Measurements from ENCODE around the gene UBE2E3.

Gene UBE2E3

GRCh38 chr2:180992994-180993393 is 12.6 kb downstream of the UBE2E3 start:
- Histone ChIP-seq H3K4me1 (ENCODE audit: insufficient read depth, low read length) (peaks cover 17% of the 10 kb centered on the region), H3K9ac (ENCODE audit: low read depth, low read length) (no peak overlapping the region), H3K4me3 (ENCODE audit: low read length) (no peak overlapping the region), H3K9me3 (ENCODE audit: insufficient read depth, low read depth, low read length) (no peaks in the 10 kb centered on the region), H3K36me3 (ENCODE audit: insufficient read depth, low read length) (peaks cover 18% of the 10 kb centered on the region), H3K27ac (ENCODE audit: low read depth, low read length) (no peak overlapping the region), H3K27me3 (ENCODE audit: insufficient read depth, low read length) (no peaks in the 10 kb centered on the region)
- 95% methylated on average over 2 of the region's 2 CpGs for WGBS

DNA sequence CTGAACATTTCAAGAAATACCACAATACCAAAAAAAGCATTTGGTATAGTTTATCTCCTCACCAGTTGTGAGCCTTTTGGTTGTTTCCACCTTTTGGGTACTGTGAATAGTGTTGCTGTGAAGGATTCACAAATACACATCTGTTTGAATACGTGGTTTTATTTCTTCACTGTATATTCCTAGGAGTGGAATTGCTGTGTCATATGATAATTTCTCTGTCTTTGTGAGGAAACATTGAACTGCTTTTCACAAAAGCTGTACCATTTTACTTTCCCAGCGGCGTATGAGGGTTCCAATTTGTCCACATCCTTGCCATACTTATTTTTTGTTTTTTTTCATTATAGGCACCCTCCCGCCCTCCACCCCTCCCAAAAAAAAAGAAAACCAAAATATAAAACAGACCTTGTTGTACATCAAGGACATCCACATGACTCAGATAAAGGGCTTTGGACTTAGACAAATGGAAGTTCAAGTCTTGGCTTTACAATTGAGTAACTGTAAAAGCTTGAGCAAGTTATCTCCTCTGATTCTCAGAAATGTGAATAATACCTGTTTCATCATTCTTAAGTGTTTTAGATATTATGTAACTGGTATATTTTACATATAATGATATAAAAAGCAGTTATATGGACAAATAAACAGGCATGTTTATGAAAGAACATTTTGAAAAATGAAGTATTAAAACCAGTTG is 19.0 kb downstream of the UBE2E3 start:
- no peak overlapping the region for H3K27ac ChIP-seq (ENCODE audit: low read depth, low read length)
- no peaks in the 10 kb centered on the region for H3K27me3 ChIP-seq (ENCODE audit: insufficient read depth, low read length)
- 98% methylated on average over 4 of the region's 4 CpGs for WGBS
- no peaks in the 10 kb centered on the region for H3K9me3 ChIP-seq (ENCODE audit: insufficient read depth, low read depth, low read length)
- H3K4me1 ChIP-seq (ENCODE audit: insufficient read depth, low read length): peaks cover 38% of the 10 kb centered on the region
- no peak overlapping the region for H3K4me3 ChIP-seq (ENCODE audit: low read length)
- peaks cover 3% of the 10 kb centered on the region; the same call in 1 of the 2 replicates for H3K36me3 ChIP-seq (ENCODE audit: insufficient read depth, low read length)
- H3K9ac ChIP-seq (ENCODE audit: low read depth, low read length): no peak overlapping the region

DNA sequence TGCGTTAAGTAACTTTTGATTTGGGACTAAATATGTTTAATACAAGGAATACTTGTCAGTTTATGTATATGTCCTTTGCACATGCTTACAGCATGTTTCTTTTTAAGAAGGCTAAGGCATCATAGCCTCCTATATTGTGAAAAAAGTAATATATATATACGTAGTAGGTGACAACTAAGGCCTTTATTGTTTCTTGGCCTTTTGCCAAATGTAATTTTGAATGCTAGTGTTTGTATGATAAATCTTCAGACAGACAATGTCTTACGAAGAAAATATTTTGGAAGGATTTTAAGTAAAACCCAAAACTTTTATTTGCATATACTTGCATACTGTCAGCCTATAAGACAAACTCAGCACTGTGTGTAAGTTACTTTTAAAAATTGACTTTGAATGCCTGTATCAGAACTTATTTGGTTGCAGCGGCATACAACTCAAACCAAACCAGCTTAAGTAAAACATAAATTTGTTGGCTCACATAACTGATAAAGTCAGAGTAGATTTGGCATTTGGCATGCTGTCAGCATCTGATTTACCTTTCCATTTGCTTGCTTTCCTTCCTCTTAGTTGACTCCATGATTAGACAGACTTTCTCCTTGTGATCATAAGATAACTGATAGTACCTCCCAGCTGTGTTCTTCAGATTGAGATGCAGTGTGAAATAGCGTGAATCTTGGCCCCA is 24.4 kb downstream of the UBE2E3 start:
- Histone ChIP-seq H3K36me3 (ENCODE audit: insufficient read depth, low read length) (peaks cover 3% of the 10 kb centered on the region; the same call in 1 of the 2 replicates), H3K9me3 (ENCODE audit: insufficient read depth, low read depth, low read length) (no peaks in the 10 kb centered on the region), H3K4me3 (ENCODE audit: low read length) (no peak overlapping the region), H3K27ac (ENCODE audit: low read depth, low read length) (no peak overlapping the region), H3K4me1 (ENCODE audit: insufficient read depth, low read length) (peaks cover 24% of the 10 kb centered on the region), H3K27me3 (ENCODE audit: insufficient read depth, low read length) (no peaks in the 10 kb centered on the region), H3K9ac (ENCODE audit: low read depth, low read length) (no peak overlapping the region)
- WGBS: 96% methylated on average over 5 of the region's 5 CpGs

GRCh38 chr2:181005326-181005655 is 24.9 kb downstream of the UBE2E3 start:
- no peak overlapping the region for H3K4me3 ChIP-seq (ENCODE audit: low read length)
- H3K36me3 ChIP-seq (ENCODE audit: insufficient read depth, low read length): peaks cover 3% of the 10 kb centered on the region; the same call in 1 of the 2 replicates
- H3K27me3 ChIP-seq (ENCODE audit: insufficient read depth, low read length): no peaks in the 10 kb centered on the region
- no peaks in the 10 kb centered on the region for H3K9me3 ChIP-seq (ENCODE audit: insufficient read depth, low read depth, low read length)
- H3K27ac ChIP-seq (ENCODE audit: low read depth, low read length): no peak overlapping the region
- peaks cover 28% of the 10 kb centered on the region for H3K4me1 ChIP-seq (ENCODE audit: insufficient read depth, low read length)
- H3K9ac ChIP-seq (ENCODE audit: low read depth, low read length): no peak overlapping the region

DNA sequence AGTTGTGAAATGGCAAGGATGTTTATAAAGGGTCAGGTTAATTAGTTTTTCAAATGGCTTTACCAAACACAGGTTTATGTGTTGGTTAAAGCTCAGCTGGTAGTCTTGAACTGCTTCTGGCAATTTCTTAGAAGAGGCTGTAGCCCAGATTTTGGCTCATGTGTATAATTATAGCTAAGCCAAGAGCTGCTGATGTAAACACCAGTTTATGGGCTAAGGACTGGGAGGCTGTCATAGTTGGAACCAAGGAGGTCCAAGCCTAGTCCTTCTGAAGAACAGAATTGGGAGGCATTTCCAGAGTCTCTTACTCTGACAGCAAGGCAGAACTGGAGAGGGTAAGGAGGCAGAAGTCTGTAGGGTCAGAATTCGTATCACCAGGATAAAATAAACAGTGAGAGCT is 25.4 kb downstream of the UBE2E3 start:
- WGBS: 100% methylated on average over 1 of the region's 1 CpG
- H3K27ac ChIP-seq (ENCODE audit: low read depth, low read length): no peak overlapping the region
- no peaks in the 10 kb centered on the region for H3K9me3 ChIP-seq (ENCODE audit: insufficient read depth, low read depth, low read length)
- H3K4me1 ChIP-seq (ENCODE audit: insufficient read depth, low read length): peaks cover 31% of the 10 kb centered on the region
- no peaks in the 10 kb centered on the region for H3K27me3 ChIP-seq (ENCODE audit: insufficient read depth, low read length)
- peaks cover 3% of the 10 kb centered on the region; the same call in 1 of the 2 replicates for H3K36me3 ChIP-seq (ENCODE audit: insufficient read depth, low read length)
- H3K4me3 ChIP-seq (ENCODE audit: low read length): no peak overlapping the region
- H3K9ac ChIP-seq (ENCODE audit: low read depth, low read length): no peak overlapping the region

GRCh38 chr2:181007086-181007837 is 26.9 kb downstream of the UBE2E3 start:
- Histone ChIP-seq H3K27me3 (ENCODE audit: insufficient read depth, low read length) (no peaks in the 10 kb centered on the region), H3K9ac (ENCODE audit: low read depth, low read length) (no peak overlapping the region), H3K4me1 (ENCODE audit: insufficient read depth, low read length) (peaks cover 16% of the 10 kb centered on the region; the same call in 1 of the 2 replicates), H3K9me3 (ENCODE audit: insufficient read depth, low read depth, low read length) (no peaks in the 10 kb centered on the region), H3K36me3 (ENCODE audit: insufficient read depth, low read length) (peaks cover 3% of the 10 kb centered on the region; the same call in 1 of the 2 replicates), H3K4me3 (ENCODE audit: low read length) (no peak overlapping the region), H3K27ac (ENCODE audit: low read depth, low read length) (no peak overlapping the region)
- 67% methylated on average over 1 of the region's 4 CpGs for WGBS

DNA sequence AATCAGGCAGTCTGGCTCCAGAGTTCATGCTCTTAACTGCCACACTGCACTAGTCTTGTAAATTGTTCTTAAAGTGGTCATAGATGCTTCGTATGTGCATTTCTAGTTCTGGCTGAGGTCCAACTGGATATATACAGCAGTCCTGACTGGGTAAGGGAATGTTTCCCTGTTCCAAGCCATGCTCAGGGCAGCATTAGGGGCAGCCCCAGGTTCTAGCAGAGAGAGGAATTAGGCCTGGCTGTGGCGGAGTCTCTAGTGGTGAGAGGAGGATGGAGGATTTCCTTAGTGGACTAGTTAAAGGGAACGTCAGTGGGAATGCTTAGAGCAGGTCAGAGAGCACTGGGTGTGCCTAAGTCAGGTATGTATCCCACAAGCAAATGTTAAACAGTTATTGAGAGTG is 28.0 kb downstream of the UBE2E3 start:
- 84% methylated on average over 3 of the region's 3 CpGs for WGBS
- H3K27ac ChIP-seq (ENCODE audit: low read depth, low read length): no peak overlapping the region
- no peaks in the 10 kb centered on the region for H3K9me3 ChIP-seq (ENCODE audit: insufficient read depth, low read depth, low read length)
- no peak overlapping the region for H3K9ac ChIP-seq (ENCODE audit: low read depth, low read length)
- peaks cover 3% of the 10 kb centered on the region; the same call in 1 of the 2 replicates for H3K36me3 ChIP-seq (ENCODE audit: insufficient read depth, low read length)
- peaks cover 16% of the 10 kb centered on the region; the same call in 1 of the 2 replicates for H3K4me1 ChIP-seq (ENCODE audit: insufficient read depth, low read length)
- no peaks in the 10 kb centered on the region for H3K27me3 ChIP-seq (ENCODE audit: insufficient read depth, low read length)
- H3K4me3 ChIP-seq (ENCODE audit: low read length): no peak overlapping the region

- Histone ChIP-seq H3K27me3 (ENCODE audit: insufficient read depth, low read length) (no peaks in the 10 kb centered on the region), H3K27ac (ENCODE audit: low read depth, low read length) (no peak overlapping the region)
These were observed 40.9 kb downstream of the UBE2E3 start for GRCh38 chr2:181021199-181021789.

DNA sequence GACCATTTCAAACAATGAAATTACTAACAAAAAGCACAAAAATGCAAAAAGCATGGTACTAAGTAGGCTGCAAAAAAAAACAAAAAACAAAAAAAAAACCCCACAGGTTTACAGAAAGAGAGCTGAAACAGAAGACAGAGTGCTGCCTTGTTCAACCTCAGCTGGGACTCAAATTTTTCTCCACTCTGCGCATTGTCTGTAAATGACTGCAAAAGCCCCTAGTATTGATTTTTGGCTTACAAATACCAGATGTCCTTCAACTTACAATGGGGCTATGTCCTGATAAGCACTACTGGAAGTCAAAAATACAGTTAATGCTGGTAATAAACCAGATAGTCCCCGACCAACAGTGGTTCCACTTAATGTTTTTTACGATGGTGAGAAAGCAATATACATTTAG is 42.2 kb downstream of the UBE2E3 start:
- Histone ChIP-seq H3K27me3 (ENCODE audit: insufficient read depth, low read length) (no peaks in the 10 kb centered on the region), H3K9me3 (ENCODE audit: insufficient read depth, low read depth, low read length) (no peaks in the 10 kb centered on the region), H3K27ac (ENCODE audit: low read depth, low read length) (no peak overlapping the region), H3K4me3 (ENCODE audit: low read length) (no peak overlapping the region), H3K4me1 (ENCODE audit: insufficient read depth, low read length) (peaks cover 19% of the 10 kb centered on the region; the same call in 1 of the 2 replicates), H3K9ac (ENCODE audit: low read depth, low read length) (no peak overlapping the region), H3K36me3 (ENCODE audit: insufficient read depth, low read length) (no peaks in the 10 kb centered on the region)
- WGBS: 95% methylated on average over 3 of the region's 3 CpGs

More at GRCh38 chr2:181021199-181021789, 40.9 kb downstream of the UBE2E3 start:
- Histone ChIP-seq H3K4me3 (ENCODE audit: low read length) (no peak overlapping the region), H3K9ac (ENCODE audit: low read depth, low read length) (no peak overlapping the region), H3K4me1 (ENCODE audit: insufficient read depth, low read length) (peaks cover 19% of the 10 kb centered on the region; the same call in 1 of the 2 replicates), H3K36me3 (ENCODE audit: insufficient read depth, low read length) (no peaks in the 10 kb centered on the region), H3K9me3 (ENCODE audit: insufficient read depth, low read depth, low read length) (no peaks in the 10 kb centered on the region)
- whole genome bisulfite sequencing: 100% methylated on average over 1 of the region's 1 CpG

DNA sequence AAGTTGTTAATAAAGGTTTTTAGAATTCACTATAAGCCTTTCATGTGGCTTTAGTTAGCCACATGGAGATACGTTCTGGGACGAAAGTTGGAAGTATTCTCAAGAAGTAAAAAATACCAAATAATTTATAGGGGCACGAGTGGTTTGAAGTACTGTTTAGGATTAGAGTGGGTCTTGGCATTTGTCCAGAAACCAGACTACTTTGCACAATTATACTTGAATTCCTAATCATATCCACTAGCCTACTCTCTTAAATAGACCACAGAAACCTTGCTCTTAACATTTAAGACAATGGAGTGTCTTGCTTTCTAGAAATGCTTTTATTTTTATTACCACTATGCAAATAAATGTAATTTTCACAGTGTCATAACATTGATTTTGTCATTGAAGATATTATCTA is 44.6 kb downstream of the UBE2E3 start:
- no peaks in the 10 kb centered on the region for H3K27me3 ChIP-seq (ENCODE audit: insufficient read depth, low read length)
- no peaks in the 10 kb centered on the region for H3K36me3 ChIP-seq (ENCODE audit: insufficient read depth, low read length)
- H3K4me3 ChIP-seq (ENCODE audit: low read length): no peak overlapping the region
- WGBS: no CpG with 5 or more reads among the region's 3 CpGs
- H3K9ac ChIP-seq (ENCODE audit: low read depth, low read length): no peak overlapping the region
- no peaks in the 10 kb centered on the region for H3K9me3 ChIP-seq (ENCODE audit: insufficient read depth, low read depth, low read length)
- H3K27ac ChIP-seq (ENCODE audit: low read depth, low read length): no peak overlapping the region
- peaks cover 19% of the 10 kb centered on the region; the same call in 1 of the 2 replicates for H3K4me1 ChIP-seq (ENCODE audit: insufficient read depth, low read length)

DNA sequence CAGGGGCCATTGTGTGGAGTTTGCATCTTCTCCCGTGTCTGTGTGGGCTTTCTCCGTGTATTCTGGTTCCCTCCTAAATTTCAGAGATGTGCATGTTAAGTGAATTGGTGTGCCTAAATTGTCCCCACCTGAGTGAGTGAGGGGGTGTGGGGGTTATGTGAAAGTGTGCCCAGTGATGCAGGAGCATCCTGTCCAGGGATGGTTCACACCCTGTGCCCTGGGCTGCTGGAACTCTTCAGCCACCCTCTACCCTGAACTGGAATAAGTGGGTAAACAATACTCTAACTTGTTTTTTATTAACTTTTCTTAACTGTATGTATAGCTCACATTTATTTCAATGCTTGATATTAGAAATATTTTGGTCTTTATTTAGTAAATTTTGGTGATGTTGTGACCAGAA is 56.0 kb downstream of the UBE2E3 start:
- Histone ChIP-seq H3K4me3 (ENCODE audit: low read length) (no peak overlapping the region), H3K9me3 (ENCODE audit: insufficient read depth, low read depth, low read length) (no peaks in the 10 kb centered on the region), H3K36me3 (ENCODE audit: insufficient read depth, low read length) (no peaks in the 10 kb centered on the region), H3K9ac (ENCODE audit: low read depth, low read length) (no peak overlapping the region), H3K27ac (ENCODE audit: low read depth, low read length) (no peak overlapping the region), H3K4me1 (ENCODE audit: insufficient read depth, low read length) (no peaks in the 10 kb centered on the region), H3K27me3 (ENCODE audit: insufficient read depth, low read length) (no peaks in the 10 kb centered on the region)
- 87% methylated on average over 2 of the region's 2 CpGs for WGBS
